Fibroblast of lung (primary cell): Measurements from ENCODE around the gene TBC1D5. TPM values are rescaled to one million over a fixed set of nuclear protein-coding genes. Genes with fewer than 3 reads are reported as not detected.

Experiments used
- DNase-seq, 2 donors: peaks; one replicate each; pipeline versions ENCODE4 v3.0.0 to v3.0.0-alpha.2; 2010; ENCODE audit warnings: low read depth in 2 of 2
- H2AFZ ChIP-seq: 2 replicates; pipeline ENCODE4 v1.5.1; 2012; ENCODE audit warnings: low read length, control low read depth, inconsistent platforms
- H3K27ac ChIP-seq: 2 replicates; pipeline ENCODE4 v1.5.1; 2011; ENCODE audit warnings: low read length, control low read depth; ENCODE audit not compliant: insufficient read depth
- H3K27me3 ChIP-seq: 2 replicates; pipeline ENCODE4 v1.5.1; 2011; ENCODE audit warnings: mild to moderate bottlenecking, low read length; ENCODE audit not compliant: control insufficient read depth, insufficient read depth
- H3K36me3 ChIP-seq: 2 replicates; pipeline ENCODE4 v1.5.1; 2011; ENCODE audit warnings: low read length; ENCODE audit not compliant: control insufficient read depth, insufficient read depth
- H3K4me1 ChIP-seq: 2 replicates; pipeline ENCODE4 v1.5.1; 2011; ENCODE audit warnings: low read length; ENCODE audit not compliant: control insufficient read depth, insufficient read depth; ENCODE audit errors: extremely low read depth
- H3K4me2 ChIP-seq: 2 replicates; pipeline ENCODE4 v1.5.1; 2011; ENCODE audit warnings: low read length, control low read depth; ENCODE audit not compliant: insufficient read depth; ENCODE audit errors: extremely low read depth
- H3K4me3 ChIP-seq, 4 experiments: fragments of 200-600 bp in 1 of 4; sonication (generic) in 1 of 4; replicated peaks in 1 of 4; 2 replicates each; pipeline ENCODE4 v1.5.1; 2011 to 2016; ENCODE audit warnings: low read length in 4 of 4, low read depth in 3 of 4, mild to moderate bottlenecking in 3 of 4, control low read depth in 2 of 4, inconsistent platforms in 1 of 4, mixed read lengths in 1 of 4; ENCODE audit not compliant: insufficient read depth in 1 of 4; ENCODE audit errors: control extremely low read depth in 1 of 4
- H3K79me2 ChIP-seq: 2 replicates; pipeline ENCODE4 v1.5.1; 2012; ENCODE audit warnings: mild to moderate bottlenecking, low read length, inconsistent platforms; ENCODE audit not compliant: control insufficient read depth, insufficient read depth
- H3K9ac ChIP-seq: 2 replicates; pipeline ENCODE4 v1.5.1; 2011; ENCODE audit warnings: mild to moderate bottlenecking, low read length, control low read depth; ENCODE audit not compliant: insufficient read depth
- H3K9me3 ChIP-seq: 2 replicates; pipeline ENCODE4 v1.5.1; 2012; ENCODE audit warnings: low read depth, low read length; ENCODE audit not compliant: control insufficient read depth, insufficient read depth
- H4K20me1 ChIP-seq: 2 replicates; pipeline ENCODE4 v1.5.1; 2011; ENCODE audit warnings: low read length; ENCODE audit not compliant: control insufficient read depth, insufficient read depth; ENCODE audit errors: extremely low read depth
- CTCF ChIP-seq, 2 donors: IDR thresholded peaks in 1 of 2; conservative IDR thresholded peaks in 1 of 2; 1 replicate in 1 of 2; 2 replicates in 1 of 2; pipeline ENCODE4 v1.5.1; 2011 to 2012; ENCODE audit warnings: low read length in 2 of 2, control low read depth in 1 of 2, inconsistent platforms in 1 of 2, low read depth in 1 of 2, mild to moderate bottlenecking in 1 of 2
- EZH2 ChIP-seq: IDR thresholded peaks from 2 replicates; pipeline ENCODE4 v1.5.1; 2012; ENCODE audit warnings: low read length, control low read depth, mild to moderate bottlenecking; ENCODE audit errors: missing control alignments
- polyA plus RNA-seq, 2 donors: library from polyadenylated mRNA; depleted of rRNA in 1 of 2; stranded (reverse) in 1 of 2; unstranded in 1 of 2; fragments of >200 nt; gene quantifications; 2 replicates each; pipeline ENCODE4 v1.2.1, GENCODE V29; 2011 to 2012; ENCODE audit warnings: missing spikeins in 1 of 2
- total RNA-seq: library from RNA; depleted of rRNA; stranded (reverse); fragments of >200 nt; gene quantifications from 2 replicates; pipeline ENCODE4 v1.2.1, GENCODE V29; 2014

Gene TBC1D5
- total and polyA plus RNA-seq, 2 donors (not counting 1 experiment from before 2014, with no cell fraction given), result 43.6 to 129 TPM

GRCh38 chr3:17469520-17469919 is 272.9 kb downstream of the TBC1D5 start:
- H4K20me1 ChIP-seq, result no peaks in the 10 kb centered on the region
- no peaks in the 10 kb centered on the region for H3K4me1 ChIP-seq
- no peak overlapping the region for H3K9ac ChIP-seq
- no peak for TF ChIP-seq CTCF (conservative IDR thresholded peaks at IDR 0.05 in 1 of 2, IDR thresholded peaks at IDR 0.05 in 1 of 2; ENCODE audit: low read depth in 1 of 2, low read length in 2 of 2)
- H3K4me3 ChIP-seq, result no peak overlapping the region
- H3K79me2 ChIP-seq, result no peaks in the 10 kb centered on the region
- no peak overlapping the region for H2AFZ ChIP-seq
- no peak for DNase-seq
- no peak overlapping the region for H3K27ac ChIP-seq
- no peaks in the 10 kb centered on the region for H3K36me3 ChIP-seq
- H3K9me3 ChIP-seq, result no peaks in the 10 kb centered on the region
- no peak overlapping the region for H3K4me2 ChIP-seq
- H3K27me3 ChIP-seq, result no peaks in the 10 kb centered on the region

- DNase-seq, result no peak
- no peaks in the 10 kb centered on the region for H3K4me1 ChIP-seq
- H3K9ac ChIP-seq, result no peak overlapping the region
- H3K36me3 ChIP-seq, result no peaks in the 10 kb centered on the region
- H4K20me1 ChIP-seq, result no peaks in the 10 kb centered on the region
- no peaks in the 10 kb centered on the region for H3K9me3 ChIP-seq
- TF ChIP-seq EZH2 (no peak), CTCF (conservative IDR thresholded peaks at IDR 0.05 in 1 of 2, IDR thresholded peaks at IDR 0.05 in 1 of 2; ENCODE audit: low read depth in 1 of 2, low read length in 2 of 2) (no peak)
- H3K4me3 ChIP-seq, result no peak overlapping the region
- no peak overlapping the region for H3K4me2 ChIP-seq
- no peak overlapping the region for H3K27ac ChIP-seq
- no peaks in the 10 kb centered on the region for H3K79me2 ChIP-seq
- H2AFZ ChIP-seq, result no peak overlapping the region
- H3K27me3 ChIP-seq, result no peaks in the 10 kb centered on the region
Observed at GRCh38 chr3:17466028-17466427, 276.4 kb downstream of the TBC1D5 start.

- Histone ChIP-seq H3K4me3 (no peak overlapping the region), H3K27me3 (no peaks in the 10 kb centered on the region), H4K20me1 (no peaks in the 10 kb centered on the region), H3K4me1 (no peaks in the 10 kb centered on the region), H3K36me3 (no peaks in the 10 kb centered on the region), H2AFZ (no peak overlapping the region), H3K9me3 (no peaks in the 10 kb centered on the region), H3K9ac (no peak overlapping the region), H3K27ac (no peak overlapping the region), H3K4me2 (no peak overlapping the region), H3K79me2 (no peaks in the 10 kb centered on the region)
- no peak for DNase-seq
- TF ChIP-seq CTCF (conservative IDR thresholded peaks at IDR 0.05 in 1 of 2, IDR thresholded peaks at IDR 0.05 in 1 of 2; ENCODE audit: low read depth in 1 of 2, low read length in 2 of 2), result no peak
- no peak for TF ChIP-seq EZH2
Observed at GRCh38 chr3:17459470-17459993, 282.9 kb downstream of the TBC1D5 start.
